B cell (primary cell): ENCODE results near the gene GHRL.

Experiments
- EZH2 ChIP-seq: IDR thresholded peaks from 2 replicates; pipeline ENCODE4 v1.6.1; 2012; ENCODE audit warnings: borderline replicate concordance, low read depth, mild to moderate bottlenecking, moderate library complexity, low read length; ENCODE audit not compliant: insufficient read depth, poor library complexity, severe bottlenecking
- TF ChIP-seq, protein P1 (sequence below): fragments of 200-600 bp; IDR thresholded peaks from one replicate; pipeline ENCODE4 v1.8.0; 2022; ENCODE audit warnings: antibody characterized with exemption, mild to moderate bottlenecking

DNA sequence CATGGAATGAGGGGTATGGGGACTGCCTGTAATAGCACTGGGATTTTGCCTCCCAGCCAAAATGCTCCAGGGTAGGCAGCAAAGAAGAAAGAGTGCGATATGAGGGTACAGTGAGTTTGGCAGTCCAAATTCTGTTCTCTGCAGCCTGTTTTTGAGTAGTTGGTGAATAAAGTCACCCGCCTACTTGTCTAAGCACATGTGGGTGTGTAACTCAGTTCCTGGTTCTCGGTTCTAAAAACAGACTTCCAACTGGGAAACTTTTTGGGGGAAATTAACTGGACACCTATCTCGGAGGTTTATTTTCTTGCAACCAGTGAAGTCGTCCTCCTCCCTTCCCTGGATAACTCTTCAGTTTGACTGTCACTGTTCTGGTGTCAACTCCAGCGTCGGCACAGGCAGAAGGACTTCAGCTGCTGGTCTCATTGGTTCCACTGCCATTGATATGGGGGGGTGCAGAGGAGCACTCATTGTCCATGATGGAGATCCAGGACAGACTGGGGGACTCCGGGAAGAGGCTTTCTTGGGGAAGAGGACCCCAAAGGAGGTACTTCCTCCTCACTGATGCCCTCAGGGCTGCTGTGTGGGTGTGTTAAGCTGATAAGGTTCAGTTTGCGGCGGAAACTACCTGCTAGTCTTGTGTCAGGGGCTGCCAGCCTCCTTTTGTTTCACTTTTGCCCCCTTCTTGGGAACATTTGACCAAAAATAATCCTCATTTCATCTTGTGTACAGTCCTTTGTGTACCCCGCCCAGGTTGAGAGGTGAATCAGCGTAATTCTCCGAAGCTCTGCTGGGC is 13.2 kb downstream of the GHRL start:
- TF ChIP-seq, protein P1, sequence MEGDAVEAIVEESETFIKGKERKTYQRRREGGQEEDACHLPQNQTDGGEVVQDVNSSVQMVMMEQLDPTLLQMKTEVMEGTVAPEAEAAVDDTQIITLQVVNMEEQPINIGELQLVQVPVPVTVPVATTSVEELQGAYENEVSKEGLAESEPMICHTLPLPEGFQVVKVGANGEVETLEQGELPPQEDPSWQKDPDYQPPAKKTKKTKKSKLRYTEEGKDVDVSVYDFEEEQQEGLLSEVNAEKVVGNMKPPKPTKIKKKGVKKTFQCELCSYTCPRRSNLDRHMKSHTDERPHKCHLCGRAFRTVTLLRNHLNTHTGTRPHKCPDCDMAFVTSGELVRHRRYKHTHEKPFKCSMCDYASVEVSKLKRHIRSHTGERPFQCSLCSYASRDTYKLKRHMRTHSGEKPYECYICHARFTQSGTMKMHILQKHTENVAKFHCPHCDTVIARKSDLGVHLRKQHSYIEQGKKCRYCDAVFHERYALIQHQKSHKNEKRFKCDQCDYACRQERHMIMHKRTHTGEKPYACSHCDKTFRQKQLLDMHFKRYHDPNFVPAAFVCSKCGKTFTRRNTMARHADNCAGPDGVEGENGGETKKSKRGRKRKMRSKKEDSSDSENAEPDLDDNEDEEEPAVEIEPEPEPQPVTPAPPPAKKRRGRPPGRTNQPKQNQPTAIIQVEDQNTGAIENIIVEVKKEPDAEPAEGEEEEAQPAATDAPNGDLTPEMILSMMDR = no peak
- no peak for TF ChIP-seq EZH2
